Stimulated activated CD8-positive, alpha-beta memory T cell treated with anti-CD3 and anti-CD28 coated beads, Interleukin-4, amount 100 ng/mL, for 1 hour (primary cell): ENCODE data around the gene ST6GALNAC1.

Experiments used
- DNase-seq, 2 donors: peaks; one replicate each; pipeline ENCODE4 v3.0.0-alpha.2; 2020; ENCODE audit warnings: low read depth in 2 of 2, low spot score in 1 of 2

The ST6GALNAC1 gene

DNA sequence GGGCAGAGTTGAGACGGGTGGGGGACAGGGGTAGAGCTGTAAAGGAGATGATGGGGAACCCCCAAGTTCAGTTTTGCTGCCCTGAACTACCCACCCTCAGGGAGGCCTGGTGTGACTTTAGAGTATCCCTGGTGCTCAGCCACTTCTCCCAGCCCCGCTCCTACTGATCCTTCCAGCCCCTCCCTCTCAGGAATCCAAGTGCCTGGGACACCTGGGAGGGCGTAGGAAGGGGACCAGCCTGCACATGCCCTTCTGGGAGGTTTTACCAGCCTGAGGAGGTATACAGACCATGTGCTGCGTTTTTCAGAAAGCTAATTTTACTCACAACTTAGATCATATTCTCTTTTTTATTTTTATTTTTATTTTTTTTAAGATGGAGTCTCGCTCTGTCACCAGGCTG, 62.0 kb downstream of the ST6GALNAC1 start:
- no peak for DNase-seq

DNA sequence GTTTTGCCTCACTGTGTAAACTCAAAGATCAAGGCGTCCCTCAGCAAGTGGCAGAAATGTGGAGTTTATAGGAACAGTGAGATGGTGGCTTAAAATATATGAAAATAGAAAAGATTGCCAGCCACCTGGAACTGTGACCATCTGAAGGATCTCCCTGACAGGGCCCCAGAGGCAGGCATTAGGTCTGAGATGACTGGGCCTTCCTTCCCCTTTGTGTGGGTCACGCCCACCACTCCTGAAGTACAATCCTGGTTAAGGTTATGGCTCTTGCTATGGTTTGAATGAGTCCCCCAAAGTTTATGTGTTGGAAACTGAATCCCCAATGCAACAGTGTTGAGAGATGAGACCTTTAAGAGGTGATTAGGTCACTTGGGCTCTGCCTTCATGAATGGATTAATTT, 64.3 kb downstream of the ST6GALNAC1 start:
- DNase-seq, result no peak

DNA sequence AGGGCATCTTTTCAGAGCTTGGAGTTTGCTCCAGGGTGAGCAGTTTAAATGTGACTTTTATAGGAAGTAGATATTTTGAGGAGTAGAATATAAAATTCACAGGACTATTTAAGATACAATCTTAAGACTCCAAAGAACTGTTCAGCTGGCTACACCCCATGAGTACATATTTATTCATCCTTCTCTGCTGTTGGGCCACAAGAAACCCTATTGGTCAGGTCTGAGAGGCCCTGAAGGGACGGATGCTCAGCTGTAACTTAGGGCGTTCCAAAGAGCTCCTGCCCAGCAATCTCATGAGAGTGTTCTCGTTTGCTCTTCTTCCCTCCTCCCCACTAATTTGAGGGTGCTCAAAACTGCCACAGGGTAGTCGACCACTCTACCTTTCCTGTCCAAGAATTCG, 65.2 kb downstream of the ST6GALNAC1 start:
- DNase-seq, result no peak

DNA sequence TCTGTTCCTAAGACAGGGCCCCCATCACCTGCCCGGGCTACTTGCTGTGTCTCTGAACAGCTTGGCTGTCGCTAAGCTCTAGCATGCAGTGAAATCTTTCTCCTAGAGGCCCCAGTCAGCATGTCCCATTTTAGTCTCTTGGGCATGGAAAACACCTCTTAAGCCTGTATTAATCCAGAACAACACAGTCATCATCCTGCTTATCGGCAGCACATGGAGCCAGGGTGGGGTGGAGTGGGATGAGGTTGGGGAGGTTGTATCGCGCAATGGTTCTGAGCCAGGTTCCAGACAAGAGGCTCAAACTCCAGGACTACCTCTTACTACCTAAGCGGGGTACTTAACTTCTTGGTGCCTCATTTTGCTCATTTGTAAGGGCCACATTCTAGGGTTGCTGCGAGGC, 65.7 kb downstream of the ST6GALNAC1 start:
- no peak for DNase-seq

DNA sequence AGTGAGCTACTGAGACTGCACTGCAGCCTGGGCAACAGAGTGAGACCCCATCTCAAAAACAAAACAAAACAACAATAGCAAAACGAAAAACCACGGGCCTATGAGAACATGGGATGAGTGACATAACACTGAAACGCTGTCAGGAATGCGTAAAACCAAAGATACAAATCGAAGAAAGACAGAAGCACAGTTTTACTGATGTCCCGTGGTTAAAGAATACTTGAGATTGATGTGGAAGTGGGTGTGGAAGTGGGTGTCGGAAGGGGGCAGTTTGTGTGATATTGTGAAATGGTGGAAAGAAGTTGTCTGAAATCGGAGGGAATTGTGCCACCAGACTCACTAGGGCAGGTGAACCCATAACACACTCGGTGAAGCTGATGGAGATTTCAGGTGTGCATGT, 67.4 kb downstream of the ST6GALNAC1 start:
- no peak for DNase-seq

DNA sequence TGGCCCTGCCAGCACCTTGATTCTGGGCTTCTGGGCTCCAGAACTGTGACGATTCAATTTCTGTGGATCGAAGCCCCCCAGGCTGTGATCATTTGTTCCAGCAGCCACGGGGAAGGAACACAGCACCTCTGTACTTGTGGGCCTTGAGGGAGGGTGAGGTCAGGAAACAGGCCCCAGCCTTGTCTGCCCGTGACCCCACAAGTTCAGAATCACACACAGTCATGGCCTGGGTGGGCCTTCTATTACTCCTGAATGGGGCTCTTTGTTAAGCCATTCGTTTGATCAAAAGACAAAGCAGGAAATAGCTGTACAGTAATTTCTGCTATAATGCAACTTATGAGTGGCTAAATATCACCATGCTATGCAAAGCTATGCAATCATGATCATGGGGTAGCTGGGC, 68.0 kb downstream of the ST6GALNAC1 start:
- DNase-seq, result no peak
